Hematopoietic multipotent progenitor cell treated with erythropoietin and hydrocortisone succinate and interleukin-3 and kit ligand, for 8 days (in vitro differentiated cells): ENCODE data around the gene IGDCC3.
A peak's percentile ranks its signal among the peaks of the same experiment; 100 is the strongest.

ENCODE experiments used
- DNase-seq: peaks from one replicate; pipeline ENCODE4 v3.0.0-alpha.2; 2015

Gene IGDCC3

GRCh38 chr15:65377976-65378366 is at the start of gene IGDCC3:
Gene IGDCC3 (minus strand): TSS chr15:65378002. CDS start chr15:65377788, 214 bp downstream.
- DNase-seq, result no peak

GRCh38 chr15:65426216-65426853 is 48.5 kb upstream of the IGDCC3 start:
- no peak for DNase-seq

GRCh38 chr15:65424683-65425082 is 46.9 kb upstream of the IGDCC3 start:
- DNase-seq, result no peak

- peak; percentile 64 for DNase-seq
Measured at GRCh38 chr15:65423976-65424679, 46.3 kb upstream of the IGDCC3 start.

- no peak for DNase-seq
Measured at GRCh38 chr15:65423150-65423975, 45.6 kb upstream of the IGDCC3 start.

GRCh38 chr15:65421360-65422215 is 43.8 kb upstream of the IGDCC3 start:
- no peak for DNase-seq

- no peak for DNase-seq
Measured at GRCh38 chr15:65420975-65421359, 43.2 kb upstream of the IGDCC3 start.

- no peak for DNase-seq
Measured at GRCh38 chr15:65418596-65418995, 40.8 kb upstream of the IGDCC3 start.

- DNase-seq, result no peak
Measured at GRCh38 chr15:65416845-65417416, 39.1 kb upstream of the IGDCC3 start.

- DNase-seq, result no peak
Measured at GRCh38 chr15:65414841-65415621, 37.2 kb upstream of the IGDCC3 start.

GRCh38 chr15:65413760-65414144 is 36.0 kb upstream of the IGDCC3 start:
- no peak for DNase-seq

GRCh38 chr15:65413051-65413759 is 35.4 kb upstream of the IGDCC3 start:
- DNase-seq, result no peak

- no peak for DNase-seq
Measured at GRCh38 chr15:65412556-65412955, 34.8 kb upstream of the IGDCC3 start.

GRCh38 chr15:65411465-65412071 is 33.8 kb upstream of the IGDCC3 start:
- no peak for DNase-seq

GRCh38 chr15:65410972-65411371 is 33.2 kb upstream of the IGDCC3 start:
- no peak for DNase-seq

- no peak for DNase-seq
Measured at GRCh38 chr15:65410036-65410435, 32.2 kb upstream of the IGDCC3 start.

- DNase-seq, result no peak
Measured at GRCh38 chr15:65409036-65409631, 31.3 kb upstream of the IGDCC3 start.

- no peak for DNase-seq
Measured at GRCh38 chr15:65408324-65409035, 30.7 kb upstream of the IGDCC3 start.

GRCh38 chr15:65406424-65407000 is 28.7 kb upstream of the IGDCC3 start:
- no peak for DNase-seq
